G401.6 (cell line): ENCODE data around the gene CELF6.

Experiments
- FAIRE-seq: peaks from 2 replicates; lab custom pipeline; 2012; peaks lifted over from hg19 to GRCh38; lab: Jason Lieb, UNC

The CELF6 gene

DNA sequence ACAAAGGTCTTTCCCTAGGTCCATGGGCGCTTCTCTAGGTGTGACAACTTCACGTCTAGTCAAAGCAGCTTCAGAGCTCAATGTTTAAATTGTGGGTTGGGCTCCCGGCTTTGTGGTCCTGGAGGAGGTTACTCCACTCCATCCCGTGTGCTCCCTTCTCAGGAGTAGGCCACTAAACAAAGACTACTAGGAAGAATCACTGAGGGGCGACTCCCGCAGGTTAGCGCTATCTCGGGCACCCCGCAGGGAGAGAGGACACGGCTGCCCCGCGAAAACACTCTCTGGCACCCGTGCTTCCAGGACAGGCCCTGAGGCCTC, 48.1 kb downstream of the CELF6 start:
- no peak for FAIRE-seq

DNA sequence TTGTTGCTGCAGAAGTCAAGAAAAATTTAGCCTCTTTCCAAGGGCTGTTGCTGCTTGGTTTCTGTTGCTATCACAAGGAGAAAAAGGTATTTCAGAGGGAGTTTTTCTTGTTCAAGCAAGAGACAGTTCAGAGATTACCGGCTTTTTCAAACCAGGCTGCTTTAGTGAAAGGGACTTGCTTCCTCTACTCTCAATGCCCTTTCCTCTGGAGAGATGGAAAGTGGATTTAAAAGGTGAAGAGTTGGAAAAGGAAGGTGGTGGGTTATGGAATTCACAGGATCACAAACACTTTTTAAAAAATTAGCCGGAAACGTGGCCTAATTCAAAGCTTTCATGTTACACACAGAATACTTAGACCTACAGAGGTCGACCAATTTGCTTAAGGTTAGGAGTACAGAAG, 48.7 kb downstream of the CELF6 start:
- FAIRE-seq: no peak

- FAIRE-seq: no peak
Observed at GRCh38 chr15:72269739-72270138, 50.2 kb downstream of the CELF6 start.

DNA sequence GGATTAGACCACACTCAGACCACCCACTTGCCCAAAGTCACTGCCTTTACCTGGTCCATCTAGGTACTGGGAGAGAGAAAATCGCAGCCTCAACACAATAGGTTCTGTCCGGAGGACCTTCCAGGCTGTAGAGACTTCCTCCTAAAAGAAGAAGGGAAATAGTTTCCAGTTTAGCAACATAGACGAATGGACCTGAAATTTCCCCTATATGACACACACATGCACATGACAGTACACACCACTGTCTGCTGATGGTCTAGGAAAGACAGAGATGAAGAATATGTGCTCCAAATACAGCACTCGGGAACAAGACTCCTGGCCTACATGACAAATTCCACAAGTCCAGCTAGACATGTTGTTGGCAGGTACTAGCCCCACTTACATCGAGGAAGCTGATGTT, 54.9 kb downstream of the CELF6 start:
- FAIRE-seq: no peak

GRCh38 chr15:72252663-72253299, 67.2 kb downstream of the CELF6 start:
- no peak for FAIRE-seq

GRCh38 chr15:72249142-72249810, 70.7 kb downstream of the CELF6 start:
- no peak for FAIRE-seq

DNA sequence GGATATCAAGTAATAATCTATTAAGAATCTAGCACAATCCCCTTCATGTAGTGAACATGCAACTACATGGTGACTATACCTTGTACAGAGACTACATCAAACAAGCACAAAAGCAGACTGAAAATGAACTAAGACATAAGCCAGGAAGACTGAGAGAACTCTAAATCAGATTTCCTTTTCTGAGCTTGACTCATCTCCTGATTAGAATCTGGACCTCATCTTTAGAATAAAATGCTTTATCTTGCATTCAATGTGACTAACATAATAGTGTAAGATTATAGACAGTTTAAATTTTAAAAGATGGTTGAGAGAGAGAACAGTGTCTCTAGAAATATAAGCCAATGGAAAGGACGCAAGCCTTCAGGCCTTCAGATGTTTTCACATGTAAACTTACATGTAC, 71.4 kb downstream of the CELF6 start:
- no peak for FAIRE-seq

DNA sequence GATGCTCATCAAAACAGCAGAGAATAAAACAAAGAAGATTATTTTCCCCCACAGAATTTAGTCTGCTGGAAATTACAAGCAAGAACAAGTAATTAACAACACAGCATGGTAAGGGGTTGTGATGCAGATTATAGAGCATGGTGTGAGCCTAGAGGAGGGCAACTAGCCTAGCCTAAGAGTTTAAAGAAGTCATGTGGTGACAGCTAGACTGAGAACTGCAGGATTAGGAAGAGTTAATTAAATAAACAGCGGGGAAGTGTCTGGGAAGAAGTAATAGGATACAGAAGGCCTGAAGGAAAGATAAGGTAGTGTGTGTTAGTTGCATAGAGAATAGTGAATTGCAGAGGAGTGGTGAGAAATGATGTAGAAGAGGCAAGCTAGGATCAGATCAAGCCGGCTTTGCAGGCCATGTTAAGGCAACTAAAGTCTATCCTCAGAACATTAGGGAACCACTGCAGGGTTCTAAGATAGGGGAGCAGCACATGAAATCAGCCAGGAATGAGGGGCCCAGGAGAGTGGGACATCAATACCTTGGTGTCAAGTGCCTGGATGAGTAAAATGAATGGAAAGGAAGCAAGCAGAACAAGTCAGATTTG, 77.1 kb downstream of the CELF6 start:
- peak; percentile 23 for FAIRE-seq

- FAIRE-seq: no peak
Observed at GRCh38 chr15:72239652-72240051, 80.3 kb downstream of the CELF6 start.

- no peak for FAIRE-seq
Observed at GRCh38 chr15:72238586-72238985, 81.4 kb downstream of the CELF6 start.

GRCh38 chr15:72237853-72238224, 82.1 kb downstream of the CELF6 start:
- no peak for FAIRE-seq

DNA sequence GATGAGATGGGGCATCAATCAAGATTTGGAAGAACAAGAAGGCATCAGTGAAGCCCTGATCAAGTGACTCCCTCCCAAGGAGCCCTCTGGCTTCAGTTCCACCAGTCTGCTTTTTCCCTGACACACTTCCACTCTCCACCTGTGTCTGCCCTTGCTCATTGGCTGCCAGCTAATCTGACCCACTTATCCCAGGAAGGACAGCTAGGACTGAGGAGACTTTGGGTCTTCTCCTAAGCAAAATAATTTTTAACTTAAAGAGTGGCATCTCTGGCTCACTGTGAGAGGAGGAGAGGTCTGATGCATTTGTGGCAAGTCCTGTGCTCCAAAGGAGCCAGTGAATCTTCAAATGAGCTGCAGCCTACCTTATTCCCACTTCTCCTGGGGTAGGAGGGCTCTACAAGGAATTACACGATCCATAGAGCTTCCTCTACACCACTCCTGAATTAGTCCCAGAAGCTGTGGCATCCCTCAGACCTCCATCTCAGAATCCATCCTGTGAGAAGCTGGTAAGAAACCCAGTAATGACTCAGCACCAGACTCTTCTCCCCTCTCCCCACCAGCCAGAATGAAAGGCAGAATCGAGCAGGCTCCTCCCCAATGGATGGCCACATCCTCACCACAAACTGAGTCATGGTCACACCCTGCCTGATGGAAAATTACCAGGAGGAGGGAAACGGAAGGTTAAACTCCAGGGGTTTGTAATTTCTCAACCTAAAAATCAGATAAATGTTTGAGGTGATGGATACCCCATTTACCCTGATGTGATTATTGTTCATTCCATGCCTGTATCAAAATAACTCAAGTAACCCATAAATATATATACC, 82.7 kb downstream of the CELF6 start:
- peak; percentile 98 for FAIRE-seq

DNA sequence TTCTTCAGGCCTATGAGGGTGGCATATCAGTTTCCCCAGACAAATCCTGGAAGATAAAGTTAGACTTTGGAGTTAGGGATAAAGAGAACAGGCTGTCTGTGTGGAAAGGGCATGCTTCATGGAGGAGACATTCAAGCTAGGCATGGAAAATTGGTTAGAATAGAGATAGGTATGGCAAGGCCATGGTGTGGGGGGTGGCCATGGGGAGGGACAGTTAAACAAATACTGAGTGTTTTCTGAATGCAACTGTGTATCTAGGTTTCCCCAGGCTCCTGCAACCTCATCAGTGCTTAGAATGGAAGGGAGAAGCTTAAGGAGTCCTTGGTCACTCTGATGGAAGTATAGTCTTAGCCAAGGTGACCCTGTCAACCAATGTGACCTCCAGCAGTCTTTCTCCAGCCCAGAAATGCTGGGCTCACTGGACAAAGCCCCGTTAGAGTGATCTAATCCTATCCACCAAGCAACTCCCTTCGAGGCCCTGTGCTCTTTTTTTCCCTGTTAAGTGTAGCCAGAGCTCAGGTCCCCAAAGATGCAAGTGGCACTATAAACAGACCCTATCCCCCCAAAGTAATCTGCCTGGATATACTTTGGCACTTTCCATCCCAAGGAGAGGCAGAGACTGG, 83.5 kb downstream of the CELF6 start:
- no peak for FAIRE-seq

DNA sequence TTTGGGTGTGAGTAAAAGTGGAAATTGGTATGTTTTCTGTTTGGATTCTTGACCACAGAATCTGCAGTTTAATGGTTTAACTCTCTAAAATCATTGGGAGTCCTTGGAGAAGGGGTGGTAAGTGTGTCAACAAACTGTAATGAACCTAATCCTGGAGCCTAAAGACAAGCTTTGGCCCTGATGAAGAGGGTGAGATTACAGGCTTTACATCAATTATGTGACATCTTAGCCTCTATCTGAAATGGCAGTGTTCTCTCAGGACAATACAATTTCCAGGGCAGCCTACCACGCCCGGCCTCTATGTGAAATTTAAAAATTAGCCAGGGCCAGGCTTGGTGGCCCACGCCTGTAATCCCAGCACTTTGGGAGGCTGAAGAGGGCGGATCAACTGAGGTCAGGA, 84.7 kb downstream of the CELF6 start:
- no peak for FAIRE-seq
